Prostate gland (tissue), 2 donors: ENCODE results near the gene LMO2. TPM values are rescaled to one million over a fixed set of nuclear protein-coding genes. Genes with fewer than 3 reads are reported as not detected.

Experiments used
- DNase-seq: peaks from one replicate; pipeline ENCODE4 v3.0.0-alpha.2; 2019; ENCODE audit warnings: low spot score
- H3K27ac ChIP-seq, 2 donors: fragments of 200-600 bp; sonication (generic); 2 replicates each; pipeline ENCODE4 v1.5.1; 2017 to 2019
- H3K27me3 ChIP-seq: fragments of 200-600 bp; sonication (generic); replicated peaks from 2 replicates; pipeline ENCODE4 v1.5.1; 2019; ENCODE audit not compliant: insufficient read depth
- H3K36me3 ChIP-seq, 2 donors: fragments of 200-600 bp; sonication (generic); 1 replicate in 1 of 2; 2 replicates in 1 of 2; pipeline versions ENCODE4 v1.5.1 to v1.8.1; 2017 to 2019
- H3K4me1 ChIP-seq: fragments of 200-600 bp; sonication (generic); replicated peaks from 2 replicates; pipeline ENCODE4 v1.5.1; 2019
- H3K4me3 ChIP-seq, 2 donors: fragments of 200-600 bp; sonication (generic); 2 replicates each; pipeline ENCODE4 v1.5.1; 2017 to 2019
- H3K9me3 ChIP-seq: fragments of 200-600 bp; sonication (generic); 2 replicates; pipeline ENCODE4 v1.5.1; 2017
- CTCF ChIP-seq, 4 experiments: fragments of 200-600 bp in 2 of 4; fragments of 450-650 bp in 2 of 4; sonication (generic) in 2 of 4; IDR thresholded peaks; 1 replicate in 3 of 4; 2 replicates in 1 of 4; pipeline ENCODE4 v1.5.1; 2016 to 2019; ENCODE audit warnings: antibody characterized with exemption in 4 of 4, mild to moderate bottlenecking in 2 of 4, moderate library complexity in 2 of 4
- POLR2A ChIP-seq: fragments of 450-650 bp; IDR thresholded peaks from one replicate; pipeline ENCODE4 v1.6.1; 2016; ENCODE audit warnings: antibody characterized with exemption, mild to moderate bottlenecking
- POLR2AphosphoS5 ChIP-seq: sonication (generic); formaldehyde crosslinking; IDR thresholded peaks from one replicate; pipeline ENCODE4 v1.6.1; 2017; ENCODE audit warnings: antibody characterized with exemption
- WGBS: methylation state at CpG from one replicate; pipeline ENCODE4 v1.1.5; 2018; 5-methylcytosine and 5-hydroxymethylcytosine counted together
- intact Hi-C: fragments of 100-400 bp; cut with DNase I; formaldehyde crosslinking; loops from one replicate; pipeline ENCODE4 v1.14.2; 2022
- total RNA-seq, 2 donors: library from RNA; depleted of rRNA; stranded (reverse); fragments of >200 nt; gene quantifications; one replicate each; pipeline ENCODE4 v1.1.0, GENCODE V29; 2016

Gene LMO2
- total RNA-seq, 2 donors from 2014 or later: 11.4 to 25.0 TPM

DNA sequence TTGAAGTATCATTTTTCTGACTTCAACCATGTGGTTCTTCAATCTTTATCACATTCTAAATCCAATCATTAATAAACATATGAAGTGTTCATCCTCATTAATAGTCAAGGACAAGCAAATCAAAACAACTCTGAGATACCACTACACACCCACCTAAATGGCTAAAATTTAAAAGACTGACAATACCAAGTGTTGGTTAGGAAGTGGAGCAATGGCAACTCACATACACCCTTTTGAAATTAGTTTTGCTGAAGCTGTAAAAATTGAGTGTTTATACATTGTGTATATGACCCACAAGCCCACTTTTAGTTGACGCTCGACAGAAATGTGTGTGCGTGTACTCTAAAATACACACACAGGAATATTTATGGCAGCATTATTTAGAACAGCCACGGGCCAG lies 36.7 kb upstream of the LMO2 start:
- no peak for DNase-seq
- TF ChIP-seq CTCF (IDR thresholded peaks at IDR 0.05): no peak
- intact Hi-C loops: no loop called here
- H3K36me3 ChIP-seq: no peaks in the 10 kb centered on the region
- no peaks in the 10 kb centered on the region for H3K4me1 ChIP-seq
- 97% methylated on average over 4 of the region's 4 CpGs for WGBS
- no peak overlapping the region for H3K27ac ChIP-seq
- no peaks in the 10 kb centered on the region for H3K27me3 ChIP-seq
- no peaks in the 10 kb centered on the region for H3K9me3 ChIP-seq
- H3K4me3 ChIP-seq: no peak overlapping the region

- no peak overlapping the region for H3K27ac ChIP-seq
- no peaks in the 10 kb centered on the region for H3K4me1 ChIP-seq
- TF ChIP-seq CTCF (IDR thresholded peaks at IDR 0.05): no peak
- no peak for TF ChIP-seq POLR2AphosphoS5
- TF ChIP-seq POLR2A: no peak
- DNase-seq: no peak
- no peak overlapping the region for H3K4me3 ChIP-seq
- no peaks in the 10 kb centered on the region for H3K9me3 ChIP-seq
- WGBS: 90% methylated on average over 16 of the region's 16 CpGs
- H3K36me3 ChIP-seq: no peaks in the 10 kb centered on the region
- H3K27me3 ChIP-seq: no peaks in the 10 kb centered on the region
- intact Hi-C loops: no loop called here
Measured at GRCh38 chr11:33926671-33927552, 35.0 kb upstream of the LMO2 start.

DNA sequence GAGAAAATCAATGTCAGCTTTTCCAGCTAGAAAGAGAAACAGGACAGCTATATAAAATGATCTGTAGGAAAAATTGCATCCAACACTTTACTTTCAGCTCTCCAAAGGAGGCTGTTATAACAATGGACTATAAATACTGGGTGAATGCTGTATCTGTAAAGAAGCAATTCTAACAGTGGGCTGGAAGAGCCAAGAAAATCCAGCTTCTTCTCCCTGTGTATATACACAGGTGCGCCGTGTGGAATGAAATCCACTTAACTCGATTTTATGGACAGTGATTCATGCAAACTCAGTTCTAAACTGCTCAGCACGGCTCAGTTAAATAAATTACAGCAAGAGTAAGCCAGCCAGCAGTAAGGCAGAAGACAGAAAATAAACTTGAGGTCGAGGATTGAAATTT lies 32.5 kb upstream of the LMO2 start:
- Histone ChIP-seq H3K9me3 (no peaks in the 10 kb centered on the region), H3K4me1 (no peaks in the 10 kb centered on the region), H3K4me3 (no peak overlapping the region), H3K27ac (no peak overlapping the region), H3K27me3 (no peaks in the 10 kb centered on the region), H3K36me3 (no peaks in the 10 kb centered on the region)
- intact Hi-C loops: no loop called here
- 45% methylated on average over 5 of the region's 5 CpGs for WGBS
- DNase-seq: no peak
- no peak for TF ChIP-seq POLR2A
- TF ChIP-seq CTCF (IDR thresholded peaks at IDR 0.05): no peak
- no peak for TF ChIP-seq POLR2AphosphoS5

GRCh38 chr11:33923626-33924025 lies 31.8 kb upstream of the LMO2 start:
- no peaks in the 10 kb centered on the region for H3K27me3 ChIP-seq
- H3K9me3 ChIP-seq: no peaks in the 10 kb centered on the region
- H3K4me3 ChIP-seq: no peak overlapping the region
- H3K27ac ChIP-seq: no peak overlapping the region
- intact Hi-C loops: no loop called here
- WGBS: 90% methylated on average over 2 of the region's 2 CpGs
- DNase-seq: no peak
- H3K4me1 ChIP-seq: no peaks in the 10 kb centered on the region
- TF ChIP-seq POLR2AphosphoS5 (no peak), POLR2A (no peak), CTCF (IDR thresholded peaks at IDR 0.05) (no peak)
- no peaks in the 10 kb centered on the region for H3K36me3 ChIP-seq
